HL-60/S4 treated with phorbol 12-myristate 13-acetate at 8.2 ng/mL for 4 days and 3 days (cell line): Measurements from ENCODE around the gene DCAF16.
"Not testable (repeated sequence)": the region's sequence is repeated elsewhere in the genome, so short reads cannot be mapped to it uniquely, and the experiment has no call there.

Source experiments
- in situ Hi-C: fragments of 300-500 bp; cut with MboI; formaldehyde crosslinking; loops from 2 replicates; pipeline ENCODE4 v1.15.0; 2022; ENCODE audit warnings: low sequenced_read_pairs

DCAF16 gene

DNA sequence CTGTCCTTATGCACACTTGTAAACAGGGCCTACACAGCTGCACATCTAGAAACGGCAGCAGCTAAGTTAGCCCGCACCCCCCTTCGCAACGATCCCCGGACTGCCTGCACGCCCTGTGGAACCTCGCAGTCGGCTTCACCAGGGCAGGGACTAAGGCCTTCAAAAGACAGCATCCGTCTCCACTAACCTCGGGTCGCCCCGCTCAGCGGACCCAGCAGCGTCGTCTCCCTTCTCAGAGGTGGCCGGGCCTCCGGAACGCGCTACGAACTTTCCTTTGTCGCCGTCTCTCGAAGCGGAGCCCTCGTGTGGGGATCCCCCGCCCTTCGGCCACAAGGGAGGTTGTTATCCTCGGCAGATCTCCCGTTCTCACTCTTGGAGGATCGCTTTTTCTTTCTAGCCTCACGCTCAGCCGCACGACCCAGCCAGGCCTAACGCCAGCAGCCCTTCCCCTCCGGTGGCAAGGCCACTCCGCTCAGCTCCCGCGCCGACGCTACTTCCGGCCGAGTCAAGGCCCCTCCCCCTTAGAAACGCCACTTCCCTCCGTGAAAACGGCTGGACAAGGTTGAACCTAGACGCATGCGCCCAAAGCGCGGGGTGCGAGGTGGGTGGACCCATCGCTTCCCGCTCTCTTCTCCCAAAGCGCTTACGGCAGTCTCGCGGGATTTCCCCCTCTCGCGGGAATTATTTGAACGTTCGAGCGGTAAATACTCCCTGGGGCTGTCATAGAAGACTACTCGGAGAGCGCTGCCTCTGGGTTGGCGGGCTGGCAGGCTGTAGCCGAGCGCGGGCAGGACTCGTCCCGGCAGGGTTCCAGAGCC, at the start of gene DCAF16, which contains the start of gene NCAPG:
Gene DCAF16 (minus strand): TSS at position 498 of the 818 bp plus-strand sequence. CDS start 6,616 bp downstream, outside the sequence.
Gene NCAPG (plus strand): TSS at position 720 of the 818 bp plus-strand sequence. CDS start 99 bp downstream, outside the sequence.
- in situ Hi-C loops = loop anchor here (25.0 kb wide), 2 partner anchors 202 to 223 kb away; partner anchors contain the start of genes LAP3 and LCORL

DNA sequence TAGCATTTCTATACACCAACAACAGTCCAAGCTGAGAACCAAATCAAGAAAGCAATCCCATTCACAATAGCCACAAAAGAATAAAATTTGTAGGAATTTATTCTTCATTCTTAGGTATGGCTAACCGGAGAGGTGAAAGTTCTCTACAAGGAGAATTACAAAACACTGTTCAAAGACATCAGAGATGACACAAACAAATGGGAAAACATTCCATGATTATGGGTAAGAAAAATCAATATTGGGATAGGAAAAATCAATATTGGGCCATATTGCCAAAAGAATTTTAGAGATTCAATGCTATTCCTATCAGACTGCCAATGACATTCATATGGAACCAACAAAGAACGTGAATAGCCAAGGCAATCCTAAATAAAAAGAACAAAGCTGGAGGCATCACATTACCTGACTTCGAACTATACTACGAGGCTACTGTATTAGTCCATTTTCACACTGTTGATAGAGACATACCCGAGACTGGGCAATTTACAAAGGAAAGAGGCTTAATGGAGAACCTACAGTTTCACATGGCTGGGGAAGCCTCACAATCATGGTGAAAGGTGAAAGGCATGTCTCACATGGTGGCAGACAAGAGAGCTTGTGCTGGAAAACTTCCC, 49.3 kb upstream of the DCAF16 start:
- in situ Hi-C loops = no loop called here

DNA sequence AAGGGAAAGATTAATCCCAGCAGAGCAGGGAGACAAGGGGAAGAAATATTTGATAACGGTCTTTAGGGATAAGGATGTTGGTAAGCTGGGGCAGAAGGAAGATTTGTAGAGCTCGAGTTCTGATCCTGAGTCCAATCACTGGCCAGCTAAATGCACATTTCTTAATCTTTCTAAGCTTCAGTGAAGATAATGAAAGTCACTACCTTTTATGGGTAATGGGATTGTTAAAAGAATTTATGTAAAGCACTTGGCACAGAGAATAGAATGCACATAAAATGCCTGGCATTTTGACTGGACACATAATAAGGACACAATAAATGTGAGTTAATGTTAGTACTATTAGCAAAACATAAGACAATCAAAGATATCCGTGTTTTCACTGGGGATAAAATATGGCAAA, 43.5 kb upstream of the DCAF16 start:
- in situ Hi-C loops = no loop called here

DNA sequence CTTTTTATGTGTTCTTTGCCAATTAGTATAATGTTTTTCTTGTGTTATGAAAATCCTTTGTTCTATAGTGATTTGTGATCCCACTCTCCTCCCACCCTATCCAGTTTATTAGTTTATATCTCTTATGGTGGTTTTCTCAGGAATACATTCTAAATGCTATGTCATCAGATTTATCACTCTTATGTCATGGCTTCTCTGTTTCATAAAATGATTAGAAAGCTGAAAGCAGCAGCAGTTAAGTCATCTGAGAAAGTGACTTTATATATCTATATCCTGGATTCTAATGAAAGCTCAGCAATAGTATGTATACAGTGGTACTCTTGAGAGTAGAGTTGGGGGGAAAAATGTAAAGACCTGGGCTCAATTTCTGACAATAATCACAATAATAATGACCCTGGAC, 41.4 kb upstream of the DCAF16 start:
- in situ Hi-C loops = no loop called here

DNA sequence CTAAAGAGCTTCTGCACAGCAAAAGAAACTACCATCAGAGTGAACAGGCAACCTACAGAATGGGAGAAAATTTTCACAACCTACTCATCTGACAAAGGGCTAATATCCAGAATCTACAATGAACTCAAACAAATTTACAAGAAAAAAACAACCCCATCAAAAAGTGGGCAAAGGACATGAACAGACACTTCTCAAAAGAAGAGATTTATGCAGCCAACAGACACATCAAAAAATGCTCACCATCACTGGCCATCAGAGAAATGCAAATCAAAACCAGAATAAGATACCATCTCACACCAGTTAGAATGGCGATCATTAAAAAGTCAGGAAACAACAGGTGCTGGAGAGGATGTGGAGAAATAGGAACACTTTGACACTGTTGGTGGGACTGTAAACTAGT, 39.7 kb upstream of the DCAF16 start:
- in situ Hi-C loops = not testable (repeated sequence)

DNA sequence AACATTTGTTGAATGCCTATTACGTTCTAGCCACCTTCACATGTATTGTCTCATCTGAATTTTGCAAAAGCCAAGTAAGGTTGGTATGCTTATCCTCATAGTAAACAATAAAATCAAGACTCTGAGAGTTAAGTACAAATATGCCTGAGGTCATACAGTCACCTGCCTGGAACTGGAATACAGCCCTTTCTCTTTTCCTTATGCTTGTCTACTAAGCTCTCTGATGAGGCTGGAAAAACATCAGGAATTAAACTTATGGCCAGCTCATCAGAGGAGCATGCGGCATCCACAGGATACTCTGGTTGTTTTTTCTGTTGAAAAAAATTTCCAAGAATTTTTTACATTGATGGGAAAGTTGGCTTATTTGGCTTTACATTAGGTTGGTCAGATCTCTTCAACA, 35.7 kb upstream of the DCAF16 start:
- in situ Hi-C loops = no loop called here

DNA sequence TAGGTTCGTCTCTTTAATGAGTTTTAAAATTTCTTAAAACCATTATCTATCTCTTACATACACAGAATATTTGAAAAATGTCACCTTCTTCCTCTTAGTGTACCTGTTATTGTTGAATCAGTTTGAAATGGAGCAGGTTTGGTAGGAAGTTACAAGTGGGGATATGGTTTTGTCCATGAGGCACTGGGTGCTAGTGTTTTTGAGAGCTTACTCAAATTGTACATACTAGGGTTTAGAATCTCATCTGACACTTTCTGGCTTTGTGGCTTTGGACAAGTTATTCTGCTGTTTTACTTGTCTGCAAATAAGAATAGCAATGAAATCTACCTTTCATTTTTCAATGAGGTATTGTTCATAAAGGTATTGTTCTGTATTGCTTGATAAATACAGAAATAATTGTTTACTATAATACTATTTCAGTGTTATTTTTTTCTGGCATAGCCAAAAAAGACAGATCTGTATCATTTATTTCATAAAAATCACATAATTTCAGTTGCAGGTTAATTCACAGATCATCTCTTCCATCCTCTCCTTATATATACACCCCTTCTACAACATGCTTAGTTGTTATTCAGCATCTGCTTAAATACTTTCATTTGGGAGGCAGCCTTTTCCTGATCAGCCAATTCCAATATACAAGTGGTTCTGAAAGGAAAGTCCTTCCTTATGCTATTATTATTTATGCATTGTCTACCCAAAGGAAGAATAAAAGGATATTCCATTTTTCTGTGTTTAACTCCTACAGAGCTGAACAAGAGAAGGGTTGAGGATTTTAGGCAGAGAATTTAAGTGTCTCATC, 13.5 kb upstream of the DCAF16 start:
- in situ Hi-C loops = loop anchor here (25.0 kb wide), 2 partner anchors 188 to 237 kb away; partner anchors contain the start of genes LAP3 and LCORL

DNA sequence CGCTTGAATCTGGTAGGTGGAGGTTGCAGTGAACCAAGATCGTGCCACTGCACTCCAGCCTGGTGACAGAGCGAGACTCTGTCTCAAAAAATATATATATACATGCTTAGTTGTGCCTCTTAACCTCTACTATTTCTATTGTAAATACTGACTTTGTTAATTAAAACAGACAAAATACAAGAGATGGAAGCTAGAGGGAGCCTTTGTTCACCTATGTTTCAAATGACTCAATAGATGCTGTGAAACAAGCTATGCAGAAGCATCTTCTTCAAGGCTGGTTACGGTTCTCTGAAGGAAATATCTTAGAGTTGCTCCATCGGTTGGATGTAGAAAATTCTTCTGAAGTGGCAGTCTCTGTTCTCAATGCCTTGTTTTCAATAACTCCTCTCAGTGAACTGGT, 6.5 kb upstream of the DCAF16 start:
- in situ Hi-C loops = loop anchor here (25.0 kb wide), 2 partner anchors 195 to 230 kb away; partner anchors contain the start of genes LAP3 and LCORL

DNA sequence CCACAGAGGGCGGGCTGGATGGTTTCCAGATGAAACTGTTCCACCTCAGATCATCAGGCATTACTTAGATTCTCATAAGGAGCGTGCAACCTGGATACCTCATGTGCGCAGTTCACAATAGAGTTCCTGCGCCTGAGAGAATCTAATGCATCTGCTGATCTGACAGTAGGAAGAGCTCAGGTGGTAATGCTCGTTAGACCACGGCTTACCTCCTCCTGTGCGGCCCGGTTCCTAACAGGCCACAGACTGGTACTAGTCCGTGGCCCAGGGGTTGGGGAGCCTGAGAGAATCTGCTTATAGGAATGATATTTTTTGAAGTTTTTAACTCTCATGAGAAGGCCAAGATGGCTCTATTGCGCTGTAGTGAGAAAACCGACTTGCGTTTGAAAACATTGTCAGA, 5.6 kb upstream of the DCAF16 start:
- in situ Hi-C loops = loop anchor here (25.0 kb wide), 2 partner anchors 196 to 229 kb away; partner anchors contain the start of genes LAP3 and LCORL

DNA sequence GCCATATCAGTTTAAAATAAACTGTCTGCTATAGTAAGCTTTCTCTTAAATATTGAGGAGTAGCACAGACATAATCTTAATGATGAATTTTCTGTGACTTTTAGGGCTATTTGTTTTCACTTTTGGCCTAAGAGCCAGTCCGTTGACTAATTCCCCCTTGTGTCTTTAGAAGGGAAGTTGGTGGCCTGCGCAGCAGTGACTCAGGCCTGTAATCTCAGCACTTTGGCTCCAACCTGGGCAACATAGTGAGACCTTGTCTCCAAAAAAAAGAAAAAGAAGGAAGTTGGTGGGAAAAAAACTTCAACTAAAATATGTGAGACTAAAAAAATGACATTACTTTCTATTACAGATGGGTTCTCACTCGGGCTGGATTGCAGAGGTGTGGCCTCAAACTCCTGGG, 3.6 kb upstream of the DCAF16 start:
- in situ Hi-C loops = loop anchor here (25.0 kb wide), 2 partner anchors 198 to 227 kb away; partner anchors contain the start of genes LAP3 and LCORL

DNA sequence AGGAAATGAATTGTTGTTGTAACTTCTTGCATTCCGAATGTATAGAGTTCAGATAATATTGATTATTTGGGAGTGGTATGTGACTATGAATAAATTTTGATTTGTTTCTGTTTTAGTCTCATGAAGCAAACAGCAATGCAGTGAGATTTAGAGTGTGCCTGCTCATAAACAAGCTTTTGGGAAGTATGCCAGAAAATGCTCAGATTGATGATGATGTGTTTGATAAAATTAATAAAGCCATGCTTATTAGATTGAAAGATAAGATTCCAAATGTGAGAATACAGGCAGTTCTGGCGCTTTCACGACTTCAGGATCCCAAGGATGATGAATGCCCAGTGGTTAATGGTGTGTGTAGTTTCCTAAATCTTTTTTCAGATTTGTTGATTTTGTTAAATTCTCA, 2.2 kb upstream of the DCAF16 start:
- in situ Hi-C loops = loop anchor here (25.0 kb wide), 2 partner anchors 200 to 226 kb away; partner anchors contain the start of genes LAP3 and LCORL

DNA sequence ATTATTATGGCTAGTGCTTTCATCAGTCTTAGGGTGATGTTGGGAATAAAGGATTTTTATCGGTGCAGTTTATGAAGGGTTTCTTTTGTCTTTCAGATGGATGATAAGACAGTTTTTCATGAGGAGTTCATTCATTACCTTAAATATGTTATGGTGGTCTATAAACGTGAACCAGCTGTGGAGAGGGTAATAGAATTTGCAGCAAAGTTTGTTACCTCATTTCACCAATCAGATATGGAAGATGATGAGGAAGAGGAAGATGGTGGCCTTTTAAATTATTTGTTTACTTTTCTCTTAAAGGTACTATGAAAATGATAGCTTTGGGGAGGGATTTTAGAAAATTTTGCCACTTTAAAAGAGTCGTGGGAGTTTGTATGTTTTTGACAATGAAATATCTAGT, 1.6 kb upstream of the DCAF16 start:
- in situ Hi-C loops = loop anchor here (25.0 kb wide), 2 partner anchors 200 to 225 kb away; partner anchors contain the start of genes LAP3 and LCORL

DNA sequence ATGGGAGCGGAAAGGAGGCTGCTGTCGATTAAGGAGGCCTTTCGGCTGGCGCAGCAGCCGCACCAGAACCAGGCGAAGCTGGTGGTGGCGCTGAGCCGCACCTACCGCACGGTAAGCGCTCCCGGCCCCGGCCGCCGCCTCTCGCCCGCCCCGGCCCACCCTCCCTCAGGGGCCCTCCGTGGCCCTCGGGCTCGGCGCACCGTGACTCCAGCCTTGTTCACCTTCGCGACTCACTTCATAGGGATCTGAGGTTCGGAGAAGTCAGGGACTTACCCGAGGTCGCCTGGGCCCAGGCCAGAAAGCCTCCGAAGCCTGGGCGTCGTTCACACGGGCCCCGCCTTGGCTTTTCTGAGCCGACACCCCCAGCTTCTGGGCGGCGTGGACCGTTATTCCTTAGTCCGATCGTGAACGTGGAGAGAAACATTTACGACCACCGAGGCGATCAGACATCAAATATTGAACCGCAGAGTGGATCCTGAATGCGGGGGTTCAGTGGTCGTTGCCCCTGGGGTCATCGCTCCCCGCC, 584 bp upstream of the DCAF16 start:
- in situ Hi-C loops = loop anchor here (25.0 kb wide), 2 partner anchors 201 to 224 kb away; partner anchors contain the start of genes LAP3 and LCORL

DNA sequence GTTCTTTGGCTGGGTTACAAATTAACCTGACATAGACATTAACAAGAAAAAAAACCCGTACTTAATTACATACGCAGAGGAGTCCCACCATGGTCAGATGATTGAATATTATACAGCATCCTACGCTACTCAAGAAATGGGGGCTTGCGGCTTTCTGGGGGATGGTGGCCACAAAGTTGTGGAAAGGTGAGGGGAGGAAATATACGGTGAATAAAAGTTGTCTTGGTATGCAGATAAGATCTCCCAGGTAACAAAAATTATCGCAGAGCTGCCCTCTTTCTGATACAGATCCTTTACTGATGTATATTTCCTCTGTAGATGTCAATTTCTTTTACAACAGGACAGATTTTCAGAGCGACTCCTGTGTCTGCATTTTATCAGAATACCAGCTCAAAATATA, 890 bp downstream of the DCAF16 start:
- in situ Hi-C loops = loop anchor here (25.0 kb wide), 2 partner anchors 203 to 222 kb away; partner anchors contain the start of genes LAP3 and LCORL

DNA sequence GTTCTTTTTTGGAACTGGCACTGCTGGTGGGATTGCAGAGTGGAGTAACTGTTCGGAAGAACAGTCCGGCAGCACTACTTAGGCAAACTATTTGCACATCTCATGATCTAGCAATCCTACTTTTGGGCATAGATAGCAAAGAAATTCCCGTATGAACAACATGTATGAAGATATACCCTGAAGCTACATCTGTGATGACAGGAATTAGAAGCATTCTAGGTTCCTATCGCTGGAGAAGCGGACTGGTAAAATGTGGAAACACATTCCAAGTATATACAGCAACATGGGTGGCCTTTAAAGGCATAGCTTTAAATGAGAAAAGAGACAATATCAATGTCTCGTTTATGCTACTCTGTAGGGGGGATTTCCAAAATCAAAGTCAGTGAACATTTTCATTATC, 3.1 kb downstream of the DCAF16 start:
- in situ Hi-C loops = loop anchor here (25.0 kb wide), 2 partner anchors 205 to 220 kb away; partner anchors contain the start of genes LAP3 and LCORL

DNA sequence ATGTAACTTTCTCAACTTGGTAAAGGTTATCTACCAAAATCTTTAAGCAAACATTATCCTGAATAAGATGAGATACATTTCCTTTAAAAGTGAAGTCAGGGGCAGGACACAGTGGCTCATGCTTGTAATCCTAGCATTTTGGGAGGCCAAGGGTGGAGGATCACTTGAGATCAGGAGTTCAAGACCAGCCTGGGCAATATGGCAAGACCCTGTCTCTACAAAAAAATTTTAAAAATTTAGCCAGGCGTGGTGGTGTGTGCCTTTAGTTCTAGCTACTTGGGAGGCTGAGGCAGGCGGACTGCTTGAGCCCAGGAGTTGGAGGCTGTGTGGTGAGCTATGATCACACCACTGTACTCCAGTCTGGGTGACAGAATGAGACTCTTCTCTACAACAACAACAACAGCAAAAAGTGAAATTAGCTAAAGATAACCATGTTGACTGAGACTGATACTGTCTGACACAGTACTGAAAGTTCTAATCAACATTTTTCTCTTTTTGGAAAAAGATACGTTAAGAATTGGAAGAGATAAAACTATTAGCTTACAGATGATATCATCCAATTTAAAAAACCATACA, 4.9 kb downstream of the DCAF16 start:
- in situ Hi-C loops = loop anchor here (25.0 kb wide), 2 partner anchors 207 to 218 kb away; partner anchors contain the start of genes LAP3 and LCORL

DNA sequence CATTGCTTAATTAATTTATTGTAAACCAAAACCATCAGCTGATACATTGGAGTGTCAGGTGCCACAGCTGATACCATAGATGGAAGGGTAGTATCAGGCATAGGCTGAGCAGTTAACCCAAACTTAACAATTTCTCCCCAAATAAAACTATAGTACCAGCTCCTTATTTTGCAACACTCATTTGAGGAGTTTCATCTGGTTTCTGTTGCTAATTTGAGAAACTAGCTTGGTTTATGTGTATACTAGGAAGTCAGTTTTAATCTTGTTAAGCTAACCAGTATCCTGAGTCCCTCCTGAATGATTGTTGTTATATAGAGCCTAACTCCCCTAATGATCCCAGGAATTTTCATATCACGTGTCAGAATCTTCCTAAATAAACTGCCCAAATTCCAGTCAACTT, 12.7 kb downstream of the DCAF16 start:
- in situ Hi-C loops = no loop called here

DNA sequence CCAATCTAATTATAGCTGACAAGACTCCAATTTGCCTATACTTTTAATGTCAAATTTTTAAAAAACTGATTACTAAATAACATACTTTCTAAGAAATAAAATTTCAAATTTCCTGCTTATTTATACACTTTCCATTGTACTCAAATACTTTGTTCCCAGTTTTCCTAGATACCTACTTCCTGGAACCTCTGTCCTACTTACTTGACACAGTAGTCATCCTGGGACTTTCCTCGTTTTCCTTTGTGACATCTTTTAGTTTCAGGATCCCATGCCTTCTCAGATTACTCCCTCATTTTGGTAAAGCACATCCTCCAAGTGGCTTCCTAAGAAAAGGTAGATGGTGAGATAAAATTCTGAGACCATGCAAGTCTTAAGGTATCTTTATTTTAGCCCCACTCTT, 15.8 kb downstream of the DCAF16 start:
- in situ Hi-C loops = no loop called here

DNA sequence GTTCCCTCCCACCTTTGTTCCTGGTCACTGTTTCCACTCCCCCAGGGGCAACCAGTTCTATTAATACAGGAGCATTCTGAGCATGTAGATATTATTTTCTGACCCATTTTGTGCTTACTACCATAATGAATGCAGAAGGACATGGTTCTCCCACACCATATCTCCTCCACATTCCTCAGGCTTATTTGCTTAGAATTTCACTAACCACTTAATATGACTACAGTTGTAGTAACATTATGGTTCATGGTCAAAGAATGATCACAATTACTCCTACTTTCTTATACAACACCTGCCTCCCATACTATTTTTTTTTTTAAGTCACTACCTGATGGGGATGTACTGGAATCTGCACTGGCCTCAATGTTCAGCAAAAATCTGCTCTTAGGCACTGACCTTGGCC, 21.6 kb downstream of the DCAF16 start:
- in situ Hi-C loops = no loop called here

DNA sequence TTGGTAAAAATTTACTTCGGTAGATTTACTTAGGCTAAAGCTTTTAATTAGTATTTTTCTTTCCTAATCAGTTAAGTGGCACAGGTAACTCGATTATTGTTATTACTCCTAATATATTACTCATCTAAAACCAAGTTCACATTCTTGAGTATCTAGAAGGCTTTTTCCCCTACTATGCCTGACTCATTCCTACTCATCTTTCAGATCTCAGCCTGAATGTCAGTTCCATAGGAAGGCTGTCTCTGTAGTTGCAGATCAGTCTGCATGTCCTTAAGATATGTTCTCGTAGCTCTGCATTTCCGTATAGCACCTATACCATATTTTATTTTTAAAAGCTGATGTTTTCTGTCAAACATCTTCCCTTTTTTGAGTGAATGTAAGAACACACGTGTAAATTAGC, 23.2 kb downstream of the DCAF16 start:
- in situ Hi-C loops = no loop called here
